GM12865 (cell line): ENCODE measurements around the gene FAM227B.

Experiments
- DNase-seq: peaks from one replicate; pipeline ENCODE4 v3.0.0; 2010; ENCODE audit warnings: low read depth
- H3K4me3 ChIP-seq: 2 replicates; pipeline ENCODE4 v1.5.1; 2011; ENCODE audit warnings: mild to moderate bottlenecking, low read depth, low read length, control low read depth
- TF ChIP-seq, protein P1 (sequence below): IDR thresholded peaks from 2 replicates; pipeline ENCODE4 v1.5.1; 2011; ENCODE audit warnings: low read length, control low read depth, low read depth, inconsistent platforms; ENCODE audit not compliant: insufficient read depth; ENCODE audit errors: missing control alignments

FAM227B gene

DNA sequence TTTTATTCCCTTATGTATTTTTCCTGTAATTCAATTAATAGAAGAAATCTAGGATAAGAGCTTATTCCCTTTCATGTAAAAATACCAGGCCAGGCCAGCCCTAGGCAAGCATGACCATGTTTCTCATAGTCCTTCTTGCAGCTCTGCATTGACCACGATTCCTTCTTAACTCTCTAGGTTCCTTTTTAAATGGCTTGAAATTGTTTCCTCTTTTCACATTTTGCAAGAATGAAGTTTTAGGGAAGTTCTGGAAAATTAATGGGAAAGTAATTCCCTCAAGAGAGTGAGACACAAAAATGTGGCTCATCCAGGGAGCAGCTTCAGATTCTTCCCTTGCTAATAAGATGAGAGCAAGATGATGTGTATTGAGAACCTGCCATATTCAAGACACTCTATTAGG, 314.1 kb downstream of the FAM227B start:
- TF ChIP-seq, protein P1, sequence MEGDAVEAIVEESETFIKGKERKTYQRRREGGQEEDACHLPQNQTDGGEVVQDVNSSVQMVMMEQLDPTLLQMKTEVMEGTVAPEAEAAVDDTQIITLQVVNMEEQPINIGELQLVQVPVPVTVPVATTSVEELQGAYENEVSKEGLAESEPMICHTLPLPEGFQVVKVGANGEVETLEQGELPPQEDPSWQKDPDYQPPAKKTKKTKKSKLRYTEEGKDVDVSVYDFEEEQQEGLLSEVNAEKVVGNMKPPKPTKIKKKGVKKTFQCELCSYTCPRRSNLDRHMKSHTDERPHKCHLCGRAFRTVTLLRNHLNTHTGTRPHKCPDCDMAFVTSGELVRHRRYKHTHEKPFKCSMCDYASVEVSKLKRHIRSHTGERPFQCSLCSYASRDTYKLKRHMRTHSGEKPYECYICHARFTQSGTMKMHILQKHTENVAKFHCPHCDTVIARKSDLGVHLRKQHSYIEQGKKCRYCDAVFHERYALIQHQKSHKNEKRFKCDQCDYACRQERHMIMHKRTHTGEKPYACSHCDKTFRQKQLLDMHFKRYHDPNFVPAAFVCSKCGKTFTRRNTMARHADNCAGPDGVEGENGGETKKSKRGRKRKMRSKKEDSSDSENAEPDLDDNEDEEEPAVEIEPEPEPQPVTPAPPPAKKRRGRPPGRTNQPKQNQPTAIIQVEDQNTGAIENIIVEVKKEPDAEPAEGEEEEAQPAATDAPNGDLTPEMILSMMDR: no peak

DNA sequence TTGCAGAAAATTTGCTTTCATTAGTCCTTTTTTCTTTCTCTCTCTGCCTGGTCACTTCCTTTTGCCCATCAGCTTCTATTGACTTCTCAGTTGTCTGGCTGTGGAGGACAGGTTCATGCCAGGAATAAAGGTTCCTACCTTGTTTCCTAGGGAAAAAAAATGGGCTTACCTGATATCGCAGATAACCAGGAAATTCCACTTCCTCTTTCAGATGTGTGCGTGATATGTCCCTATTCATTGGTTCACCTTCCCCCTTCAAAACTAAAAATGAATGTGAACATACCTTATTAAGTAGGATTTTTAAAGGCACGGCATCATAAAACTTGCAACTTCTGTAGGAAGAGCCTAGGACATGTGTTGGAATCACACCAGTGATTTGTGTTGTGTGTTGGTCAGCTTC, 317.6 kb downstream of the FAM227B start:
- TF ChIP-seq, protein P1: no peak
- DNase-seq: no peak
- no peak overlapping the region for H3K4me3 ChIP-seq

More for the DNA sequence above, 314.1 kb downstream of the FAM227B start:
- no peak for DNase-seq
- H3K4me3 ChIP-seq: no peak overlapping the region

DNA sequence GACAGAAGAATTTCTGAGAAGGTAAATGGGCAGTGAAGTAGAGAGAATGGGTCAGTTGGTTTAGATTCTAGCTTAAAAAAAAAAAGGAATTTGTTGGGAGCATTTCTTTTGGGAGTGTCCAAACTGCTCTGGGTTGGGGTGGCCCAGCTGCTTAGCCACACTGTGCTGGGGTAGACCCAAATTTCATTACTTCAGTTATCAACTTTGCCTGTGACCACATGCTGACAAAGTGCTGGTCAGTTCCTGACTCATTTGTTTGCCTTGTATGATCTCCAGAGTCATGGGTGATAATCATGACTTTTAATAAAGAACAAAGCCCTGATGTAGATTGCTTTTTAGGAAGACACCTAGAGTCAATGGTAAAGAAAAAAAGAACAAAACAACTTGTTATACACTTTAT, 319.1 kb downstream of the FAM227B start:
- no peak overlapping the region for H3K4me3 ChIP-seq
- DNase-seq: no peak
- TF ChIP-seq, protein P1: no peak

DNA sequence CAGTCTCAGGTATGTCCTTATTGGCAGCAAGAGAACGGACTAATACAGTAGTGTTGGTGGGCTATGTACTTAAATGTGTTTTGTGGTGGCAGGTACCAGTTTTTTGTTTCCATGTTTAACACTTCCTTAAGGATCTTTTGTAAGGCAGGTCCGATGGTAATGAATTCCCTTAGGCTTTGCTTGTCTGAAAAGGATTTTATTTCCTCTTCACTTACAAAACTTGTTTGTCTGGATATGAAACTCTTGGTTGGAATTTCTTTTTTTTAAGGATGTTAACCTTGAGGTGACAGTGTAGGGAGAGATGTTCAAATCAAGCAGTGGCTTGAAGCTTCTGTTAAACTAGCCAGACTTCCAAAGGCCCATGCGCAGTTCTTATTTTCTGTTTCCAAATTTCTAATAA, 319.8 kb downstream of the FAM227B start:
- TF ChIP-seq, protein P1: no peak
- no peak overlapping the region for H3K4me3 ChIP-seq
- DNase-seq: no peak

DNA sequence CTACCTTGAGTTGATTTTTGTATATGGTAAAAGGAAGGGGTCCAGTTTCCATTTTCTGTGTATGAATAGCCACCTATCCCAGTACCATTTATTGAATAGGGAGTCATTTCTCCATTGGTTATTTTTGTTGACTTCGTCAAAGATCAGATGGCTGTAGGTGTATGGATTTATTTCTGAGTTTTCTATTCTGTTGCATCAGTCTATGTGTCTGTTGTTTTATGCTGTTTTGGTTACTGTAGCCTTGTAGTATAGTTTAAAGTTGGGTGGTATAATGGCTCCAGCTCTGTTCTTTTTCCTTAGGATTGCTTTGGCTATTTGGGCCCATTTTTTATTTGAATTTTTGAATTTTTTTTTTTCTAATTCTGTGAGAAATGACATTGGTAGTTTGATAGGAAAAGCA, 323.0 kb downstream of the FAM227B start:
- DNase-seq: no peak
- TF ChIP-seq, protein P1: no peak
- H3K4me3 ChIP-seq: no peak overlapping the region

DNA sequence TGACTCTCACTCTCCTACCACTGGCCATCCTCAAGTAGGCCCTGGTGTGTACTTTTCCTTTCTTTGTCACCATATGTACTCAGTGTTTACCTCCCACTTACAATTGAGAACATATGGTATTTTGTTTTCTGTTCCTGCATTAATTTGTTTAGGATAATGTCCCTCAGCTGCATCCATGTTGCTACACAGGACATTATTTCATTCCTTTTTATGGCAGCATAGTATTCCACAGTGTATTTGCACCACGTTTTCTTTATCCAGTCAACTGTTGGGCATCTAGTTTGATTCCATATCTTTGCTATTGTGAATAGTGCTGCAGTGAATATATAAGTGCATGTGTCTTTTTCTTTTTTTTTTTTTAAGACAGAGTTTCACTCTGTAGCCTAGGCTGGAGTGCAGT, 324.4 kb downstream of the FAM227B start:
- no peak for DNase-seq
- no peak overlapping the region for H3K4me3 ChIP-seq
- TF ChIP-seq, protein P1: no peak

DNA sequence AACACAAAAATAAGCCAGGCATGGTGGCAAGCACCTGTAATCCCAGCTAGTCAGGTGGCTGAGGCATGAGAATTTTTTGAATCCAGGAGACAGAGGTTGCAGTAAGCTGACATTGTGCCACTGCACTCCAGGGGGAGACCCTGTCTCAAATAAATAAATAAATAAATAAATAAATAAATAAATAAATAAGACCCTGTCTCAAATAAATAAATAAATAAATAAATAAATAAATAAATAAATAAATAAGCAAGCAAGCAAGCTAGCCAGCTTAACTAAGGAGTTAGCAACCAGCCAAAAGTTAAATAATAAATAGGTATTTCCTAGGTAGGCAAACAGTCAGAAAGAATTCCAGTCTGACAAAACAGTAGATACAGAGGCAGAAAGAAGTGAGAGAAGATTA, 326.7 kb downstream of the FAM227B start:
- TF ChIP-seq, protein P1: no peak
- H3K4me3 ChIP-seq: no peak overlapping the region

More for the DNA sequence above, 326.7 kb downstream of the FAM227B start:
- DNase-seq: no peak
